Right hindlimb (tissue), 1 donor: ENCODE data around the gene KCTD7.
"Not testable (repeated sequence)": the region's sequence is repeated elsewhere in the genome, so short reads cannot be mapped to it uniquely, and the experiment has no call there.

ENCODE experiments used
- DNase-seq: peaks from one replicate; pipeline ENCODE4 v3.0.0-alpha.2; 2018

The KCTD7 gene

DNA sequence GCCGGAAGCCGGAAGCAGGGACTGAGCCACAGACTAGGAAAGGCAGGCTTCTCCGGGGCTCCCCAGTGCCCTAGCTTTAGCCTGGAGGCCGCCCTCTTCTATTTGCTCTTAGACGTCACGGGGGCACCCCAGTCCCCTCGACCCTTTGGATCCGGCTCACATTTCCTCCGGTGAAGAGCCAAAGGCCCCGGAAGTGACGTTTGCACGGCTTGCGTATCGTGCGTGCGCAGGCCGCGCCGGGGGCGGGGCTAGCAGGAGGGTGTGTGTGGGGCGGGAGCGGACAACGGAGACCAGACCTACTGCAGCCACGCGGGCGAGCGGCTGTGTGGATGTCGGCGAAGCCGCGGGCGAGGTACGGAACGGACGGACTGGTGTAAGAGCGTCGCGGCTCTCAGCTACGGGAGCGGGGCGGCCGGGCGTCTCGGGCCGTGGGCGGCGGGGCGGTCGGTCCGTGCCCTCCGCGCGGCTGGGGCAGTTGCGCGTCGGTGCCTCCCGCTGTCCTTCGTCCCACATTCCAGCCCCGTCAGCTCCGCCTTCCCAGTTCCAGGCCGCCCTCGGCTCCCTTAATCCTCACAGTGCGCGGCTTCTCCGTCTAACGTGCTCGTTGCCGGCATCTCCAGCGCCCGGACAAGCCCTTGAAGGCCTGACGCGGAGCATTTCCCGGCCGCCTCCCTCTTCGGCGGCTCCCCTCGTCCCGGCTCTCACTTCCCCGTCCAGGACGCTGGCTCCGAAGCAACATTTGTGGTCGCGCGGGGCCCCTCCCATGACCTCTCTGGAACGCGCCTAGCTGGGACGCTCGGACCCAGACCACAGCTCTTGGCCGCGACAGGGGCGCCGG lies 25.8 kb downstream of the KCTD7 start:
- DNase-seq: peak; percentile 99

DNA sequence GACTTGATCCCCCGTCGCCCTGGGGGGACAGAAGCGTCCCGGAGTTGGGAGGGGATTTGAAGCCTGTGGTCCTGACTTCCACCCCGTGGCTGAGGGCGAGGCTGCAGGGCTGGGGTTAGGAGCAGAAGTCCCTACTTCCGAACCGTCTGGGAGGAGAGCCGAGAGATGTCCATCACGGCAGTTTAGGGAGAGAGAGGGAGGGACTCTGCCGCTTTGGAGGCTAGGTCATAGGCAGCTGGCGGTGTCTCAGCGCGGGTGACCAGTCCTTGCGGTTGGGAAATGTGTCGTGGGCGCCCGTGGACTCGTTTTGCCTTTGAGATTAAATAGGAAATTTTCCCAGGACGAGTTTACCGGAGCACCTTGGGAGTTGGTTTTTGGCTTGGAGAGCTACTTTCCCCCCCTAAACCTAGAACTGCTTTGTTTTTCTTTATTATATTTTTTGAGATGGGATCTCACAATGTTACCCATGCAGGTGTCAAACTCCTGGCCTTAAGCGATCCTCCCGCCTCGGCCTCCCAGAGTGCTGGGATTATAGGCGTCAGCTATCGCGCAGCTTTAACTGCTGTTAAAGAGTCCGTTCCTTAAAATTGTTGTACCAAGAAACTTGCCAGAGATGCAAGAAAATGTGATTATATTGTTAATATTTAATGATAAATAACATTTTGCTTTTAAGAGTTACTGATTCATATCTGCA lies 26.6 kb downstream of the KCTD7 start:
- DNase-seq: not testable (repeated sequence)

DNA sequence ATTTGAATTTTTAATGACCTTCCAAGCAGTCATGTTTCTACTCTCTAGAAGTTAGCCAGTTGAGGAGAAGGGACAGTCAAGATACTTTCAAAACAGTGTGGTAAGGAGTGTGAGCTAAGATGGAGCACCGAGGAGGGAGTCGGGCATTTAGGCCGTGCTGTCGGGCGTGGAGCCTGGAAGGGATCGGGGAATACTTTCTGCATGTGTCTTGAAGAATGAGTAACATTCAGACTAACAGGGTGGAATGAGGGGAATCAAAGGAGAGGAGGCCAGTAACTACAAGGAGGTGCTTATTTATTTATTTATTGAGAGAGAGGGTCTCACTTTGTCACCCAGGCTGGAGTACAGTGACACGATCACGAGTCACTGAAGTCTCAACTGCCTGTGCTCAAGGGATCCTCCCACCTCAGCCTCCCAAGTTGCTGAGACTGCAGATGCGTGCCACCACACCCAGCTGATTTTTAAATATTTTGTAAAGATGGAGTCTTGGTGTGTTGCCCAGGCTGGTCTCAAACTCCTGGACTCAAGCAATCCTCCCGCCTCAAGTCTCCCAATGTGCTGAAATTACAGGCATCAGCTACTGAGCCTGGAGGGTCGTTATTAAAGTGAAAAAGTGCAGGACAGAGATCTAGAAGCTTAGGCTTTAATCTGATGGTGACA lies 27.3 kb downstream of the KCTD7 start:
- not testable (repeated sequence) for DNase-seq

DNA sequence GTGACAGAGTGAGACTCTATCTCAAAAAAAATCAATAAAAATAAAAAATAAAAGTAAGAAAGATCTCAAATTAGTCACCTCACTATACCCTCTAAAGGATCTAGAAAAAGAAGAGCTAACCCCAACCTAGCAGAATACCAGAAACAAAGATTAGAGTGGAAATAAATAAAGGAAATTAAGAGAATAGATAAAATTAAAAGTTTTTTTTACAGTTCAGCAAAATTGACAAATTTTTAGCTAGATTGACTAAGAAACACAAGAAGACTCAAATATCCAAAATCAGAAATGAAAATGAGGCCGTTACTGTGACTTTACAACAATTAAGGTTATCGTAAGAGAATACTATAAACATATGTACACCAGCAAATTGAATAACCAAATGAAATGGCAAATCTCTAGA lies 29.1 kb downstream of the KCTD7 start:
- DNase-seq: no peak

DNA sequence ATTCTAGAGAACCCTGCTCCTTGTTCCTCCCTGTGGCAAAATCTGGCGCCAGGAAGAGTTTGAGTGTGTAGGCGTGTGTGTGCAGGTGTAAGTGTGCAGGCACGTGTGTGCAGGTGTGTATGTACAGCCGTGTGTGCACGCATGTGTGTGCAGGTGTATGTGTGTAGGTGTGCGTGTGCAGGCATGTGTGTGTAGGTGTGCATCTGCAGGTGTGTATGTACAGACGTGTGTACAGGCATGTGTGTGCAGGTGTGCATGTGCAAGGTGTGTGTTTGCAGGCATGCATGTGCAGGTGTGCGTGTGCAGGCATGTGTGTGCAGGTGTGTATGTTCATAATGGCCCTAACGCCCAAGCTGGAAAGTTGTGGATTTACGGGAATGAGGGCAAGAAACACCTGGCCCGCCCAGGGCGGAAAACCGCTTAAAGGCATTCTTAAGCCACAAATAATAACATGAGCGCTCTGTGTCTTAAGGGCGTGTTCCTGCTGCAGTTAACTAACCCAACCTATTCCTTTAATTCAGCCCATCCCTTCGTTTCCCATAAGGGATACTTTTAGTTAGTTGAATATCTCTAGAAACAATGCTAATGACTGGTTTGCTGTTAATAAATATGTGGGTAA lies 34.1 kb downstream of the KCTD7 start:
- DNase-seq: no peak

DNA sequence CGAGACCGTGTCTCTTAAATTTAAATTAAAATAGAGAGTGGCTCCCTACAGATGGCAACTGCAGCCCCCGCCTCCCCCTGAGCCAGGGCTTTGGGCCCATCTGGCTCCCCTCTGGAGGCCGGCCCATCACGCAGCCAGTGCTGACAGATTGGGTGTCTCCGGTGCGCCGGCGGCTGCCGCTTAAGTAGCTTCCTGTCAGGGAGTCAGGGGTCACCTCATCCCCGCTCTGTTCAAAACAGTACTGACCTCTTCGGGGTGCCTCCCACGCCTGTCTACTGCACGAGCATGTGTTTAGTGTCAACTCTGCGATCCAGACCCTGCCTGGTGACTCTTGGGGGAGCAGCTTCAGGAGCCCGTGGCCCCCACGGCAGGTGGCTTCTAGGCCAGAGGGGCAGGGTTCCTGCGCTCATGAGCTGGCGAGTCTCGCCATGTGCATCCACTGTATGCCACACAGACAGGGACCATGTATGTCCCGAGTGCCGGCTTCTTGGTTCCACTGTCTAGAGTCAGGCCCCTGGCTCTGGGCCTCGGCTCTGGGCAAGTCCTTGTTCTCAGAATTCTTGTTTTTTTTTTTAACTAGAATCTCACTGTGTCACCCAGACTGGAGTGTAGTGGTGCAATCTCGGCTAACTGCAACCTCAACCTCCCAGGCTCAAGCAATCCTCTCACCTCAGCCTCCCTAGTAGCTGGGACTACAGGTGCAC lies 36.1 kb downstream of the KCTD7 start:
- DNase-seq: no peak

DNA sequence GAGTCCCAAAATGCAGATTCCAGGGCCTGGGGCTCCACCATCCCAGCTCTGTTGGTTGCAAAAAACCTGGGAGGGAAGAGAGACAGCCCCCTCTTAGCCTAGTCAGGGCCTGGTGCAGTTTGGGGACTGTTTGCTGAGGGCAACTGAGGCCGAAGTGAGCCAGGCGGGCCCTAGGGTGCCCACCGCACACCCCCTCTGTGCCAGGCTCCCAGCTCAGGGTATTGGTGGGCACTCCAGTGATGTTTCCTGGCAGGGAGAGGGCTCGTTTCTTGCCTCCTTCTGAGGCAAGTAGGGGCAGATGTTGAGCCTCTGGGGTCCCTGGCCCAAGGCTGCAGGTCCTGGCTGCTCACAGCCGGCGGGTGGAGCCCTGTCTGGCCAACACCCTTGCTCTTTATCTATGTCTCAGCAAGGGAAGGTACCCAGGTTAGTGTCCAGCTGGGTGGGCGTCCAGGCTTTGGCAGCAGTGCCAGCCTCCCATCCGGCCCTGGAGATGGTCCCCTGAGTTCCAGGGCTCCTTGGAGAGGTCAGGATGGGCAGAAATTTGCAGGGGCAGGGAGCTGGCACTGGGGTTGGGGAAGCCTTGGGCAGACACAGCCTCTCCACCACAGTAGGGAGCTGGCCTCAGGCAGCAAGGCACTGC lies 37.8 kb downstream of the KCTD7 start:
- DNase-seq: no peak

DNA sequence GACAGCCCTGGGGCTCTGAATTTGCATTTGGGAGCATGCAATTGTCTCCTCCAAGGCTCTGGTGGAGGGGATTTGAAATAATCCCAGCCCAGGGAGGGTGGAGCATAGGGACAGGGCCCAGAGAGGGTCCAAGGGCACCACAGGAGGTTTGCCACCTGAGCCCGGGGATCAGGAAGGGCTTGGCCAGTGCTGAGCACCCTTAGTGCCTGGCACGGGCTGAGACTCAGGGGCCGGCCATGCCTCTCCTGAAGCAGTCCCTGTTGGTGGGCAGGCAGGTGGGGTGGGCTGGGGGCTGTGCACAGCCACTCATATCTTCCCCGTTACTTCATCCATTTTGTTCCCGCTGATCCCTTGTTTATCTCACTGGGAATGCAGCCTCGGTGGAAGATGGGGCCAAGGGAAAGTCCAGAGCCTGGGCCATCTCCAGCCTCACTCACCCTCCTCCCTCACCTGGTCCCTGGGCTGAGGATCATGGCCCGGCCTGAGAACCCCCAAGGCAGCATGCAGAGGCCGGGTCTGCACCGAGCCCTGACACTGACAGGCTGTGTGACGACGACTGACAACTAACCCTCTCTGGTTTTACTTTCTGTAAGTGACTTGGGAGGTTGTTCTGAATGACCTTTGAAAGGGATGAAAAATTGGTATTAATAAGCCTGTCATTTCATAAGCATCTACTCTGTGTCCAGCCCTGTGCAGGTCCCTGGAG lies 38.5 kb downstream of the KCTD7 start:
- no peak for DNase-seq

DNA sequence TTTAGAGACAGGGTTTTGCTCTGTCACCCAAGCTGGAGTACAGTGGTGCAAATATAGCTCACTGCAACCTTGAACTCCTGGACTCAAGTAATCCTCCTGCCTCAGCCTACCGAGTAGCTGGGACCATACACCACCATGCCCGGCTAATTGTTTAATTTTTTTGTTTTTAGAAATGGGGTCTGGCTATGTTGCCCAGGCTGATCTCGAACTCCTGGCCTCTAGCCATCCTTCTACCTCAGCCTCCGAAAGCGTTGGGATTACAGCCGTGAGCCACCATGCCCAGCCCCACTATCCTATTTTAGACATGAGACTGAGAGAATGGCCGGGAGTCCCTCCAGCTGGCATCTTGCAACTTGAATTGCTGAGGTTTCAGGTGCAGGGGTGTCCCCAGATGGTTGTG lies 39.4 kb downstream of the KCTD7 start:
- no peak for DNase-seq

DNA sequence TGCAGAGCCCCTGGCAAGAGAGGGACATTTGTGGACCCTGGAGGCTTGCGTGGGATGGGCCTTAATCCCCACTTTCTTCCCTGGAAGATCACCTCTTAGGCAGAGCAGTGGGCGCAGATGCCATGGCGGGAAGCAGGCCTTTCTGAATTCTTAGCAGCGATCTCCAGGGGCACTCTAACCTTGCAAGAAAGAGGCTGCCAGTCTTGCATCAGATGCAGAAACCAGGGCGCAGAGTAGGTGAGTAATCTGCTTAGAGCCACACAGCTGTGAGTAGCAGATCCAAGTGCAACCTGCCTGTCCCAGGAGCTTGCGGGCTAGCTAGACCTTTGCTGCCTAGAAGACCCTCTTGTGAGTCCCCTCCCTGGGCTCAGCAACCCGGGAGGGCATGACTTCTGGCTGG lies 40.0 kb downstream of the KCTD7 start:
- no peak for DNase-seq

DNA sequence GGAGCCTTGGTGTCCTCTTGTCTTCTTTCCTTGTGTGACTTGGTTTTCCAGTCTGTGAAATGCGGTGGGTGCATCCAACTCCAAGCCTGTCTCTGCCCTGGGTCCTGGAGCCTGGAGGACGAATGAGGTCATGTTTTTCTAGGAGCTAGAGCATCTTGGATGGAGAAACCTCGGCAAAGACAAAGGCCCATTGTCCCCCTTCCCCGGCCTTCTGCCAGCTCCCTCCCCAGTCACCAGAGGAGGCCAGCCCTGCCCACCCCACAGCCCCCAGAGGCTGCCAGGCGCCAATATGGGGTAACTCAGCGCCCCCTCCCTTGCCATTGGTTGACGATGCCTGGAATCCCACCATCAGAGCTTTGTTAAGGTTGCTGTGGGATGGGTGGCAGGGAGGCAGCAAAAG lies 40.4 kb downstream of the KCTD7 start:
- no peak for DNase-seq

DNA sequence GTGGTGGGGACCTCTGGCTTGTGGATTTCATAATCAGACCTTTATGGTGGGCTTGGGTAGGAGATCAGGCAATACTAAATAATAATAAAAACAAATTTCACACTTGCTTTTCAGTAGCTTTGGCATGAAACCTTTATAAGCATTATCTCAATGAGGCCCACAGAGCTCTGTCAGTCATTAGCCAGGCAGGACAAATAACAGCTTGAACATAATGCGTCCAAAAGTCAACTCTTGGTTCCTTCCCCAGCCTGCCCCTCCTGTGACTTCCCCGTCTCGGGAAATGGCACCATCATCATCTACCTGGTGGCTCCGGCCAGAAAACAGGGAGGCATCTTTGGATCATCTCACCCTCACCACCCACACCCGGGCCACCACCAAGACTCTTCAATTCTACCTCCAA lies 40.8 kb downstream of the KCTD7 start:
- DNase-seq: no peak

DNA sequence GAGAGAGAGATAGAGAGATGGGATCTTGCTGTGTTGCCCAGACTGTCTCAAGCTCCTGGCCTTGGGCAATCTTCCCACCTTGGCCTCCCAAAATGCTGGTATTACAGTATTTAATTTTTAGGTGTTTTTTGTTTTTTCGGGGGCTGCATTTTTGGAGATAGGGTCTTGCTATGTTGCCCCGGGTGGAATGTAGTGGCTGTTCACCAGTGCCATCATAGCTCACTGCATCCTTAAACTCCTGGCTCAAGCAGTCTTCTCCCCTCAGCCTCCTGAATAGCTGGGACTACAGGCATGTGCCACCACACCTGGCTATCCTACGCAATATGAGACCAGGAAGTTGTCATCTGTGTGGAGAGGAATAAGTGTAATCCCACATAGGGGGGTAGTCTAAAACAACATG lies 42.4 kb downstream of the KCTD7 start:
- DNase-seq: no peak

DNA sequence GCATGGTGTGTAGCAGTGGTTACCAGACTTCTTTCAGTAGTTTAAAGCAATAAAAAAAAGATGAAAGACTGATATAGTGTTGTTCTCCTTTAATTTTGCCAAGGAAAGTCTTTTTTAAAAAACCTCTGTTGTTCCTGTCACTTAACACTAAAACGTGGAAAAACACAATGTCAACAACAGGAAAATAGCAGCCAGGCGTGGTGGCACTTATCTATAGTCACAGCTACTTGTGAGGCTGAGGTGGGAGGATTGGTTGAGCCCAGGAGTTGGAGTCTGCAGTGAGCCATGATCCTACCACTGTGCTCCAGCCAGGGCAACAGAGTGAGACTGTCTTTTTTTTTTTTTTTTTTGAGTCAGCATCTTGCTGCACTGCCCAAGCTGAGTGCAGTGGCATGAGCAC lies 42.8 kb downstream of the KCTD7 start:
- not testable (repeated sequence) for DNase-seq

DNA sequence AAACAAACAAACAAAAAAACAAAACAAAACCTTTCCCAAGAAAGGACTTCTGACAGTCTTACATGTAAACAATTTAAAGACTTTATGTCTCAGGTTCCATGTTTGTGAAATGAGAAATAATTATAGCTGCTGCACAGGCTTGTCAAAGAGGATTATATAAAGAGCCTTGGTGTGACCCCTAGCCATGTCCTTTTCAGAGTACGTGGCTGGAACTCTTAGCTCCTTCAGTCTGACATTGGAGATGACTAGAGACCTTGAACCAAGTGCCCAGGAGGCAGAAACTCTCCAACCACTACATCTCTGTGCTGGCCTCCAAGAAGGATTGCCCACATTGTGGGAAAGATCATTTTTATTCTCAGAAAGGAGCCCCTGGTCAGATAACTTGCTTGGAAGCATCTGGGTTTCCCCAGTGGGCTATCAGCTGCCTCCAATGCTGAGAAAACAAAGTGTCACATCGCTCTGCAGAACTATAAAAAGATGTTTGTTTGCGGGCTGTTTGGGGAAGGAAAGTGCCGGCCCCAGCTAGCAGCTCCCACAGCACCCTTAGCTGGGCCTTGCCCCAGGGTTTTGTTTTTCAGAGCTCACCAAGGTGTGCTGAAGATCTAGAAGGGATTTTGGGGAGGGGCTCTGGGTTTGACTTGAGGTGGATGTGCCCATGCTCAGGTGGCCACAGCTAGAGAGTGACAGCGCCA lies 43.9 kb downstream of the KCTD7 start:
- DNase-seq: not testable (repeated sequence)

DNA sequence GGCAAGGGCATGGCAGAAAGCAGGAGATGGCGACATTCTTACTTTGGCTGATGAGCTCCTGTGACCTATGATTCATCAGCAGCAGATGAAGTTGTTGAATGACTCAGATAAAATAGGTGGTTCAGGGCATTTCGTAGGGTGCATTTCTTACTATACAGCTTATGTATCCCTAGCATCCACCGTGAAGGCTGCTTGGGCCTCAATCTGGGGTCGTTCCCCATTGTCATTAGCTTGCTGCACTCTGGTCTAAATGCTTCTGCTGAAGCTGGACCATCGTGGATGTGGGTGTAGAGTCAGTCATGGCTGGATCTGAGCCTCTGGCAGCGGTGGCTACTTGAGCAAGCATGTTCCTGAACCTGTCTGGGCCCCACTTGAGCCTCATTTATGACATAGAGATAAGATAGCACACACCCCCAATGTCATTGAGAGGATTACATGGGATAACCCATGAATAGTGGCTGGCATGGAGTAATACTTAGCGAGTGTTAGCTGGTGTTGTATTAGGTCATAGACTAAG lies 44.5 kb downstream of the KCTD7 start:
- DNase-seq: not testable (repeated sequence)

DNA sequence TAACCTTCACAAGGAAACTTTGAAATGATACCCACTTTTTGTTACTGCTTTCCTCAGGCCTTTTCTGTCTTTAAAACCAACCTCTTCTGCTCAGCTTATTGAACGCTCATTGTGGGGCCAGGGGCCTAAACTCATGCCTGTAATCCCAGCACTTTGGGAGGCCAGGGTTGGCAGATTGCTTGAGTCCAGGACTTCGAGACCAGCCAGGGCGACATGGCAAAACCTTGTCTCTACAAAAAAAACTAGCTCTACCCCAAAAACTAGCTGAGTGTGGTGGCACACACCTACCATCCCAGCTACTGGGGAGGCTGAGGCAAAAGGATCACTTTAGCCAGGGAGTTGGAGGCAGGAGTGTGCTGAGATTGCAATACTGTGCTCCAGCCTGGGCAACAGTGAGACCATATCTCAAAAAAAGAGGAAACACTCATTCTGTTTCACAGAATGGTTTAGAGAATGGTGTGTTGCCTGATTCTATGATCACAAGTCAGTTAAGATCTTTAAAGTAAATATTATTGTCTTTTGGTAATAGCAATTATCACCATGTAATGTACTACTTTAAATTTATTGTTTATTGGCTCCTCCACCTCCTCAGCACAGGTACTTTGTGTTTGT lies 51.1 kb downstream of the KCTD7 start:
- no peak for DNase-seq

DNA sequence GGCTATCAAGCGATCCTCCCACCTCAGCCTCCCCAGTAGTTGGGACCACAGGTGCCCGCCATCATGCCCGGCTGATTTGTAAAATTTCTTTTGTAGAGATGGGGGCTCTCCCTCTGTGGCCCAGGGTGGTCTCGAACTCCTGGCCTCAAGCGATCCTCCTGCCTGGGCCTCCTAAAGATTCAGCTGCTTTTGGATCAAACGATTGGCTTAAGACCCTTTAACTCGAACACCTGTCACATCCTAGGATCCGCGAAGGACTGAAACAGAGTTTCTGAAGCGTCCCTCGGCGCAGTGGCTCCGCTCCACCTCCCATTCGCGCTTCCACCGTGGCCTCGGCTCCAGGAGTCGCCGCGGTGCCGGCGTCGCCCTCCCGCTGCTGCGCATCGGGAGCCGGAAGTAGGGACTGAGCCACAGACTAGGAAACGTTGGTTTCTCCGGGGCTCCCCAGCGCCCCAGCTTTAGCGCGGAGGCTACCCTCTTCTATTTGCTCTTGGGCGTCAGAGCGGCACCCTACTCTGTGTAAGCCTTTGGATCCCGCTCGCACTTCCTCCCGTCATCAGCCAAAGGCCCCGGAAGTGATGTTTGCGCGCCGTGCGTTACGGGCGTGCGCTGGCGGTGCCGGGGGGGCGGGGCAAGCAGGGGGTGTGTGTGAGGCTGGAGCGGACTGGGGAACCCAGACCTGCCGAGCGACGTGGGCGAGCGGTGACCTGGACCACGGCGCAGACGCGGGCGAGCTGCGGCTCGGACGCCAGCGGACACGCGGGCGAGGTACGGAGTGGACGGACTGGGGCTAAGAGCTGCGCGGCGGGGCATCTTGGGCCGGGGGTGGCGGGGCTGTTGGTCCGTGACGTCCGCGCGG lies 53.0 kb downstream of the KCTD7 start:
- peak; percentile 98 for DNase-seq
